GM12891 (cell line): ENCODE data around the gene GATD1.

ENCODE experiments used
- POLR2A ChIP-seq: IDR thresholded peaks from 2 replicates; pipeline ENCODE4 v1.6.1; 2011; ENCODE audit warnings: low read depth, low read length, control low read depth
- POLR2AphosphoS5 ChIP-seq: IDR thresholded peaks from 2 replicates; pipeline ENCODE4 v1.6.1; 2011; ENCODE audit warnings: low read depth, low read length, control low read depth
- SPI1 ChIP-seq: IDR thresholded peaks from 2 replicates; pipeline ENCODE4 v1.6.1; 2011; ENCODE audit warnings: low read depth, low read length, control low read depth
- TAF1 ChIP-seq: IDR thresholded peaks from 2 replicates; pipeline ENCODE4 v1.6.1; 2011; ENCODE audit warnings: low read depth, low read length, control low read depth

- TF ChIP-seq SPI1 = no peak
- TF ChIP-seq POLR2A = 0 out of 2 replicates have a peak, but pooled peaks have one; percentile 31
- TF ChIP-seq TAF1 = no peak
- peak; percentile 70 for TF ChIP-seq POLR2AphosphoS5
Observed at GRCh38 chr11:765025-765801, 12.1 kb downstream of the GATD1 start.
